GM19240 (cell line): ENCODE measurements around the gene ZNF460.
"Not testable (repeated sequence)": the region's sequence is repeated elsewhere in the genome, so short reads cannot be mapped to it uniquely, and the experiment has no call there.

ENCODE experiments used
- DNase-seq: peaks from one replicate; pipeline ENCODE4 v3.0.0; 2011; ENCODE audit warnings: low spot score; ENCODE audit not compliant: insufficient read length

Gene ZNF460

GRCh38 chr19:57280165-57280961, at the start of gene ZNF460:
Gene ZNF460, plus strand, starts transcription at chr19:57280485. Its CDS starts 322 bp downstream, at chr19:57280807.
- peak; percentile 79 for DNase-seq

GRCh38 chr19:57231686-57232085, 48.6 kb upstream of the ZNF460 start:
- no peak for DNase-seq

DNA sequence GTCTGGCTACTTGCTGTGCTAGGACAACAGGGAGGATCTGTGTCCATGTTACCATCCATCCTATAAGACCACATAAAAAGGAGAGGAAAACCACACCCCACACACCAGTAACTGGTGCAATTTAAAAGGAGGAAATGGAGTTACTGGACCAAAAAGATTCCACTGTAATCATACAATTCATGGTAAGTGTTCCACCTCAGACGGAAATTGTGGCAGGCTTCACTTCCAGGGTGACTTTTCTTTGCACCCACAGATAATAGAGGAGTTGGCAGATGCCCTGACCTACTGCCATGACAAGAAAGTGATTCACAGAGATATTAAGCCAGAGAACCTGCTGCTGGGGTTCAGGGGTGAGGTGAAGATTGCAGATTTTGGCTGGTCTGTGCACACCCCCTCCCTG, 47.1 kb upstream of the ZNF460 start:
- no peak for DNase-seq

DNA sequence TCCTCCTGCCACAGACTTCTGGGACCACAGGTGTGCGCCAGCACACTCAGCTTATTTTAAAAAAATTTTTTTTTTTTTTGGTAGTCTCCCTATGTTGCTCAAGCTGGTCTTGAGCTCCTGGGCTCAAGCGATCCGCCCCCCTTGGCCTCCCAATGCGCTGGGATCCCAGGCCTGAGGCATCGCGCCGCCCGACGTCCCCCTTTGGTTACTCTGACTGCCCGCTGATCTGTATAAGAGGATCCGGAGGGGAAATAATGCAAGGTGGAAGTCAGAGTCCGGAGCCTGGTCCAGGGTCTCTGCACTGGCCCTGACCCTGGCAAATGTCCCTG, 40.3 kb upstream of the ZNF460 start:
- DNase-seq, result no peak

GRCh38 chr19:57240311-57241090, 39.8 kb upstream of the ZNF460 start, which contains the start of gene ZNF805:
Gene ZNF805, plus strand, starts transcription at chr19:57240632. Its CDS starts 260 bp downstream, at chr19:57240892.
- peak; percentile 91 for DNase-seq

- DNase-seq, result no peak
These were observed 39.1 kb upstream of the ZNF460 start for GRCh38 chr19:57241176-57241575.

GRCh38 chr19:57242821-57243220, 37.5 kb upstream of the ZNF460 start:
- no peak for DNase-seq

GRCh38 chr19:57244513-57244912, 35.8 kb upstream of the ZNF460 start:
- DNase-seq, result no peak

DNA sequence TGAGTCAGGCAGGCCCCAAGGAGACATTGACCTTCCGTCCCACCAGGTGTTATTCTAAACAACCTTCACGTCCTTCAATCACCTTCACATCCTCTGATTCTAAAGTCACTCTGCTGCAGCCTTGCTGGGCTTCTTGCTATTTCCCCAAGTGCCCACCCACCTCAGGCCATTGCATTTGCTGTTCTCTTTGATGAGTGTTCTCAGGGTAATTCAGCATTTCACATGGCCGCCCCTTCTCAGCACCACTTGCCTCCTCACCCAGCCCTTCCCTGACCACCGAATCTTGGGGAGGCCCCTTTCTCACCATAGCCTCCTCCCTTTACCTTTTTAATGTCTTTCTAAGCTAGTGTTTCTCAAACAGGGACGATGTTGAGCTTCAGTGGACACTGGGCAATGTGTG, 35.2 kb upstream of the ZNF460 start:
- DNase-seq, result no peak

- DNase-seq, result no peak
These were observed 34.3 kb upstream of the ZNF460 start for GRCh38 chr19:57245959-57246358.

- DNase-seq, result no peak
These were observed 31.6 kb upstream of the ZNF460 start for GRCh38 chr19:57248646-57249045.

- DNase-seq, result no peak
These were observed 31.0 kb upstream of the ZNF460 start for GRCh38 chr19:57249329-57249728.

DNA sequence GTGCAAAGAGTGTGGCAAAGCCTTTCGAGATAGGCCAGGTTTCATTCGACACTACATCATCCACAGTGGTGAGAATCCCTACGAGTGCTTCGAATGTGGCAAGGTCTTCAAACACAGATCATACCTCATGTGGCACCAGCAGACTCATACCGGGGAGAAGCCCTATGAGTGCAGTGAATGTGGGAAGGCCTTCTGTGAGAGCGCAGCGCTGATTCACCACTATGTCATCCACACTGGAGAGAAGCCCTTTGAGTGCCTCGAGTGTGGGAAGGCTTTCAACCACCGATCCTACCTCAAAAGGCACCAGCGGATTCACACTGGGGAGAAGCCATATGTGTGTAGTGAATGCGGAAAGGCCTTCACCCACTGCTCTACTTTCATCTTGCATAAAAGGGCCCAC, 26.5 kb upstream of the ZNF460 start:
- not testable (repeated sequence) for DNase-seq

GRCh38 chr19:57262044-57262443, 18.2 kb upstream of the ZNF460 start:
- DNase-seq, result no peak

- no peak for DNase-seq
These were observed 17.0 kb upstream of the ZNF460 start for GRCh38 chr19:57263244-57263741.

DNA sequence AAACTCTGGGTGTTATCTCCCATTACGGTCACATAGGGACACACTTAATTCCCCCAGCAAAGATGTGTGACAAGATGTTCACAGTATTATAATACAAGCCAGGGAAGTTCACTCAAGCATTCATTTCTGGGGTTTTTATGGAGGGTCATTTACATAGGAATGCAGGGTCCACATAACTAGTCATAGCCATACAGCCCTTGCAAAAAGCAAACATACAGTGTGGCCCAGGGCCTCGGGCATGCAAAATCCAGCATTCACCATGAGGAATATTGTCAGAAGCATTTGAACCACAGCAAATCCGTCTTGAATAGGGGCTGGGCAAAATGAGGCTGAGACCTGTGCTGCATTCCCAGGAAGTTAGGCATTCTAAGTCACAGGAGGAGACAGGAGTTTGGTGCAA, 13.0 kb upstream of the ZNF460 start:
- DNase-seq, result no peak

DNA sequence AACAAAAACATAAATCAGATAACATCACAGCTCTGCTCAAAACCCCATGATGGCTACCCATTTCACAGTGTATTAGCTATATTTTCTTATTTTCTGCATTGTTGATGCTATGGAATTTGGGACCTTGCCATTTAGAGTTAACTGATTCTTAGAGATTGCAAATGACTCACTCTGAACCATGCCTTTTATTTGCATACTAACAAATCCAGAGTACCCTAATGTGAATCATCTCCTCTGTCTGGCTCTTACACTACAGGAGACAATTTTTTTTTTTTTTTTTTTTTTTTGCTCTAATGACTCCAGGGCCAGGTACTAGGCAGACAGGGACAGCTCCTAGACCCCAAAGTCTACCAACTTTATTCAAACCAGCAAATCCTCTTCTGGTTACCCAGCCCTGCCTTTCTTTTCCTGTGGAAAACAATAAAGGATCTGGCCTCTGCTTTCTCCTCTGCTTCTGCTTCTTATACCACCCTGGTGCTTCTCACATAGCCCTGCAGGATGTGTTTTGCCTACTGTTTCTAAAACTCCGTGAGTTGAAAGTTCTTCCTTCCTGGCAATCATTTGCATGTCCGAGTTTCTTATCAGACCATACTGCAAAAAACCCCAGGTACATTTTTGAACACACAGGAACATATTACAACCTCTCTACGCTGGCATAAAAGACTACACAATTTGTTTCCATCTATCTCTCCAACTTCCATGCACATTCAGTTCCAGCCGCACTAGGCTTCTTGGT, 10.6 kb upstream of the ZNF460 start:
- peak; percentile 19 for DNase-seq

DNA sequence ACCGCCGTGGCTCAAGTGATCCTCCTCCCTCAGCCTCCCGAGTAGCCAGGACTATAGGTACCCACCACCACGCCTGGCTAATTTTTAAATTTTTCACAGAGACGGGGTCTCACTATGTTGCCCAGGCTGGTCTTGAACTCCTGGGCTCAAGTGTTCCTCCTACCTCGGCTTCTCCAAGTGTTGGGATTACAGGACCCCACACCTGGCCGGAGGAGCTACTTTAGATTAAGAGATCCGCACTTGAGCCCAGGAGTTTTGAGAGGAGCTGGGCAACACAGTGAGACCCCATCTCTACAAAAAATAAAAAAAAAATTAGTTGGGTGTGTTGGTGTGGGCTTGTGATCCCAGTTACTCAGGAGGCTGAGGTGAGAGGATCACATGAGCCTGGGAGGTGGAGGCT, 9.0 kb upstream of the ZNF460 start:
- DNase-seq, result no peak

DNA sequence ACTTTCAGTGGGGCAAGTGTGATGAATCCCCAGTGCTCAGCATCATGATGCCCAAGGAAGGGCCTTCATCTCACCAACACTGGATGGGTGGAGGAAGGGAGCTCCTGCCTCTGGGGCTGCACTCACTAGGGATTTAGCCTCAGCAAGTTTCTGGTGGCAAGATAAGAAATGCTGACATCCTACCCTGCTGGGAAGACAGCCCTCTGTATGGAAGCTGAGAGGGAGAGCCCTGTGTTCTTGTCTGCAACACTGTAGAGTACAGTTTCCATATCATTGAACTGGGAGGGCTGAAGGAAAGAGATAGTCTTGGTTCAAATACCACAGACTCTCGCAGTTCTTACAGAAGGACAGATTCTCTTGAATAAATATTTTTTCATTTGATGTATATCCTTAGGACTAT, 7.3 kb upstream of the ZNF460 start:
- DNase-seq, result no peak

- DNase-seq, result no peak
These were observed 3.9 kb upstream of the ZNF460 start for GRCh38 chr19:57276430-57276829.

DNA sequence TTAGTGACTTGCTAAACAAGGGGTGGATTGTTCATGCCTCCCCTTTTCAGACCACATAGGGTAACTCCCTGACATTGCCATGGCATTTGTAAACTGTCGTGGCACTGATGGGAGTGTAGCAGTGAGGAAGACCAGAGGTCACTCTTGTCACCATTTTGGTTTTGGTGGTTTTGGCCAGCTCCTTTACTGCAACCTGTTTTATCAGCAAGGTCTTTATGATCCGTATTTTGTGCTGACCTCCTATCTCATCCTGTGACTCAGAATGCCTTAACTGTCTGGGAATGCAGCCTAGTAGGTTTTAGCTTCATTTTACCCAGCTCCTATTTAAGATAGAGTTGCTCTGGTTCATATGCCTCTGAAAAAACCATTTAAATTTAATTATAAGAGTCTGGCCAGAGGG, 1.8 kb upstream of the ZNF460 start:
- not testable (repeated sequence) for DNase-seq
